HG02840 (cell line): Measurements from ENCODE around the gene NHP2.
"Not testable (repeated sequence)": the region's sequence is repeated elsewhere in the genome, so short reads cannot be mapped to it uniquely, and the experiment has no call there.

Experiments
- ATAC-seq: cut with Tn5 transposase; IDR thresholded peaks from one replicate; pipeline ENCODE4 v1.9.1; 2021; ENCODE audit warnings: mild to moderate bottlenecking, moderate library complexity, moderate number of reproducible peaks; ENCODE audit not compliant: unreplicated experiment, low FRiP score

Gene NHP2

DNA sequence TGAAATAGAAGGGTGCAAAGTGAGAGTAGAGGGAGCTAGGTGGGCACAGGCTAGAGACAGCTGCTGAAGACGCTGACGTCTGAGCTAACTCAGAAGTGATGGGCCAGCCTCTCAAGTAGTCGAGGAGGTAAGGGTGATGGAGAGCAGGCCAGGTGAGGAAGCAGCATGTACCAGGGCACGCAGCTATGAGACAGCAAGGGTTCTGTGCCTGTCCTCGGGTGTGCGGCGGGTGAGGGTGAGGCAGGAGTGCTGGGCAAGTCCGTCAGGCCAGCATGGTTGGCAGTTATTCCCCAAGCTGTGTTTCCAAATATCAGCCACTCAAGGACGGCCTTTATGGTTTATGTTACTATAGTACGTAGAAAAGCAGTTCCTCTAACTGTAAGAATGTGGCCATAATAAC, 16.7 kb downstream of the NHP2 start:
- ATAC-seq, result no peak

DNA sequence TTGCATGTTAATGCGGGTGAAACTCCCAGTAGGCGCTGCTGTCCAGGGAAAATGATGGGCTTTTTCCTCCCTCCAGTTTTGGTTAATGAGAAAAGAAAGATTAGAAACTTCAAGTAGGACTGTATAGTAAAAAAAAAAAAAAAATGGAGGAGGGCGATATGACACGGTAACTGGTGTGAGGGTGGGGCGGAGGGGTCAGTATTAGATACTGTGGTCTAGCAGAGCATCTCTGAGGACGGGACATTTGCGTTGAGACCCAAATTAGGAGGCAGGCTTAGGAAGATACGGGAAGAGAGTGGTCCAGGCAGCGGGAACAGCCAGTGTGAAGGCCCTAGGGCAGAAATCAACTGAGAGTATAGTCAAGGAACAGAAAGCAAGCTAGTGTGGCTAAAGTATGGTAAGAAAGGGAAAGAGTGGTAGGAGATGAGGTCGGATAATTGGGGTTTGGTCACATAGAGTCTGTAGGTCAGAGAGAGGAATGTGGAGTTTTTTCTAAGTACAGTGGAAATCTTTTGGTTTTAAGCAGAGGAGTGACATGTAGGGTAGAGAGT, 22.2 kb downstream of the NHP2 start:
- no peak for ATAC-seq

DNA sequence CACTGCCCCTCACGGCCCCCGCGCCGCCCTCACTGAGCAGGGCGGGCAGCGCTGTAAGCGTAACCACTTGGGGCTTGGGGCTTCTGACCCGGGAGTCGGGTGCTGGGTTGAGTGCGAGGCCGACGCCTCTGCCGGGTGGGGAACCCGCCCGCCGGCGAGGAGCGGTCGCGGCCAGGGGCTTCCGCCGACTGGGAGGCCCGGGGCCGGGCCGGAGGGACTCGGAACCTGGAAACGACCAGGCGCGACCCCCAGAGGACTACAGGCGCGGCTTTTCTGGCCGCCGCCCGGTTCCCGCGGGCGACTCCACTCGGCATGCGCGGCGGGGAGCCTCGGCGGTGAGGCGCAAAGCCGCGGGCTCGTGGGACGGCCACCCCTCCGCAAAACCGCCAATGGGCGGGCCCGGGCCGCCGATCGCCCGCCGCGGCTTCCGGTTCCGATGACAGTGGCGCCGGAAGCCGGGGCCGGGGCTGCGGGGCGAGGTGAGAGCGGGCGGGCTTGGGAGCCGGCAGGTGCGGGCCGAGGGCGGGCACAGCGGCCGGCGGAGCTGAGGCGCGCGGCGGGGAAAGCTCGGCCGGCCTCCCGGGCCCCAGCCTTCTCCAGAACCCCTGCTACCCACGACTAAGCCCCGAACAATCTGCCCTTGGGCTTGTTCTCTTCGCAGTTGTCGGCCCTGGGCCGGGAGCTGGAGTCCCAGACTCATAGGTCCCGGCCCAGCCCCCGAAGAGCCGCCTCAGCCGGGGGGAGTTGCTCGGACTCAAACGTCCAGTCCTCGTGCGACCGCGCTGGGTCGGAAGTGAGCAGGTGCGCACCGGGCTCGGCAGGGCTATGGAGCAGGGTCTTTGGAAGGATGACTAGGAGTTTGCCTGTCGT, 22.9 kb downstream of the NHP2 start, which contains the start of gene RMND5B:
Gene RMND5B (plus strand): TSS at position 439 of the 870 bp plus-strand sequence. CDS start 7,106 bp downstream, outside the sequence.
- ATAC-seq, result peak; percentile 80

DNA sequence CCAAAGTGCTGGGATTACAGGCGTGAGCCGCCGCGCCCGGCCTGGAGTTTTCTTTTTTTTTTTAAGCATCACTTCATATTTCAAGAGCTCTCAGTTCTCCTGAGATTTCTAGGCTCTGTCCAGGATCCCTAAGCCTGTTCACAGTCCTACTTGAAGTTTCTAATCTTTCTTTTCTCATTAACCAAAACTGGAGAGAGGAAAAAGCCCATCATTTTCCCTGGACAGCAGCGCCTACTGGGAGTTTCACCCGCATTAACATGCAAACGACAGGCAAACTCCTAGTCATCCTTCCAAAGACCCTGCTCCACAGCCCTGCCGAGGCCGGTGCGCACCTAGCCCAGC, 23.5 kb downstream of the NHP2 start:
- ATAC-seq, result not testable (repeated sequence)

DNA sequence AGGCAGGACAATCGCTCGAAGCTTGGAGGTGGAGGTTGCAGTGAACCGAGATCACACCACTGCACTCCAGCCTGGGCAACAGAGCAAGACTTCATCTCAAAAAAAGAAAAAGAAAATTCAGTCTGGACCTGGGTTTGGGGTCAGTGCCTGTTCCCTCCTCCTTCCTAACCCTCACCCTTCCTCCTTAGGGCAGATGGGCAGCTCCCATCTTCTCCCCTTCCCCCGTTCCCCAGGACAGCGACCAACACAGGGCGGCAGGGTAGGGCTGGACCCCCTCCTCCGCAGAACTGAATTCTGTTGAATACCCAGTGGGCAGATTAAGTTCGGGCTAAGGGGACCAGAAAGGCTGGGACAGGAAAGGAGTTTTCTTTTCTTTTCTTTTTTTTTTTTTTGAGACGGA, 24.4 kb downstream of the NHP2 start:
- ATAC-seq, result no peak

DNA sequence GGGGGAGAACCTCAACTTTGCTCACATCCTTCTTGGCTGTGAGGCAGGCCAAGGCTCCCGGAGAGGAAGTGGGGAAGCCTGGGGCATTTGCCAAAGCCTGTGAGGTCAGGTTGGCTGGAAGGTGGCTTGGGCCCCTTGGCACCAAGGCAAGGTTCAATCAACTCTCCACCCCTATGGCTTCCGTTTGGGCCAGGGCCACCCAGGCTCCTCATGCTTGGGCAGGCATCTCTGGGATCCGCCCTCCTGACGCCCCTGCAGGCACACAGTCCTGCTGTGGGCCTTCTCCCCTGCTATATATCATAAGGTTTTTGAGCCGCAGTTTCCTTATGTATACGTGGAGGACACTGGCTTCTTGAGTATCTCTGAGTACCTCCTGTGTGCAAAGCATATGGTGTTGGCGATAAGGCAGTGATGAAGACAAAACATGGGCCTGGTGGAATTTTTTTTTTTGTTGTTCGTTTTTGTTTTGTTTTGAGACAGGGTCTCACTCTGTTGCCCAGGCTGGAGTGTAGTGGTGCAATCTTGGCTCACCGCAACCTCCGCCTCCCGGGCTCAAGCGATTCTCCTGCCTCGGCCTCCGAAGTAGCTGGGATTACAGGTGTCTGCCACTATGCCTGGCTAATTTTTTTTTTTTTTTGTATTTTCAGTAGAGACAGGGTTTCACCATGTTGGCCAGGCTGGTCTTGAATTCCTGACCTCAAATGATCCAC, 26.2 kb downstream of the NHP2 start:
- not testable (repeated sequence) for ATAC-seq

DNA sequence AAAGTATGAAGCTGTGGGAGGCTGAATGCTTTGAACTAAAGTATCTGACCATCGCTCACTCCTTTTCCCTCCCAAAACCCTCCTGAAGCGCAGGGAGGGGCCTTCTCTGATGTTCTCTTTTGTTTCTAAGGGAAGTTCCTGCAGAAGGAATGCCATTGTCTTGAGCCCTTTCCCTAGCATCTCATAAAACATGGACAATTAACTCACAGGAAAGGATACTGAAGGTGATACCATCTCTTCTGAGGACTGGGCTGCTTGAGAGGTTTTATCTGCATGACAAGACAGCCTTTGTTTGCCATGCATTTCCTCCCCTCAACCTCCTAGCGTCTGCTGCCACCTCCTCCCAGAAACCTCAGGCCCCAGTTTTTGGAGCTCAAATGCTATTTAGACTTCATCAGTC, 27.1 kb downstream of the NHP2 start:
- ATAC-seq, result no peak

DNA sequence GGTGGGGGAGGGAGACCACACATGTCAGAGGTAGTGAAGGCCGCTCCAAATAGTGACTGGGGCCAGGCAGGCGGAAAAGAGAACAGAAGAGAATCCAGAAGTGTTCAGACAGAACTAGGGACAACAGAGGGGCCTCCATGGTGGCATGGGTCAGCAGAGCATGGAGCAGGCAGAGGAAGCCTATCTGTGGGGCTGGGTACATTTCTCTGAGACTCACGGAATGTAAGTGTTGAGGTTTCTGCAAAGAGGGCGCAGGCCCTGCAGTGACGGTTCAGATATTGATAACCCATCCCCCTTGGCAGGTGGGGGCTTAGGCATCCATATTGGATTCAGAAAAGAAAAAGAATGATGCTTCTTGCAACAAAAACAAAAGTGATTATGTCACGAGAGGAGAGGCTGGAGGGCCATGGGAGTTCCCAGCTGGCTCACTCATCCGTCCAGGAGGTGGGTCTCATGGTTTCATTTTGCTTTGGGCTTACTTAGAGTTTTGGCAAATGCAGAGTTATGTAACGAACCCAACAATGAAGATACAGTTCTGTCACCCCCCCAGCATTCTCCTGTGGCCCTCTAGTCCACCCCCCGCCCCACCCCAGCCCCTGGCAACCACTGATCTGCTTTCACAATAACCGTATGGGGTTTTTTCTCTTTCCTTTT, 28.3 kb downstream of the NHP2 start:
- ATAC-seq, result no peak

DNA sequence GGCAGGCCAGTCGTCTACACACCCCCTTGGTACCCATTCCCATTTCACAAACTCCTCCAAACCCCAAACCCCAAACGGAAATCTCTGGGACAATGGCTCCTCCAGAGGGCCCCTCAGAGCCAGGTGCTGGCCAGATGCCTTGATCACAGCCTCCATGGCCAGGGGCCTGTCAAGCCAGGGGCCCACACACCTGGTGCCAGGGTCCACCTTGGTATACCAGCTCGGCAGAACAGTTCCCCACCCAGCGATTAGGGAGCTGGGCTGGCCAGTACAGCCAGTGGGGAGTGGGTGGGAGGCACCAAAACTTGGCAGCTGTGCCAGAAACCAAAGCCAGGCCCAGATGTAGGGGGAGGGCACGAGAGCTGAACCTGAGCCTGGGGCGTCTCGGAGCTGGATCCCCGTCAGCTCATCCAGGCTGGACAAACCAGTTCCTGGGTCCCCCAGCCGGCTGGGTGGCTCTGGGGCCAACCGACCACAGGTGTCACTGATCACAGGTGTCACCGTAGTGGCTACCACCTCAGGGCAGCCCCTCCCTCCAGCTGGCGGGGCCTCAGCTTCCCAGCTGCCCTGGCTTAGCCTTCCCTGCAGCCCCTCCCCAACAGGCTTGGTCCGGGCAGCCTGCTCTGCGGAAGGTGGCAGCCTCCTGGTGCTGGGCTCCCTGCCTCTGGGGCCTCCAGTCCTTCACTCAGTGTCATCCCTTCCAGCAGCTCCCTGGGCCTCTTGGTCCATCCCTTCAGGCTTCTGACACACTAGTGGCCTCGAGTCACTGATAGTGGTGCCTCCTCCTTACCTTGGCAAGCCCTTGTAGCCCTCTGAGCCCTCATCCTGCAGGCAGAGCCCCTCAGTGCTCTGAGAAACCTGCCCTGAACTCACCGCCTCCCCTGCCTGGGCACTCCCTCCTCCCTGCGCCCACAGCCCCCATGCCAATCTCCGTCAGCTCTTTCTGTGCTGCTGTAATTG, 29.4 kb downstream of the NHP2 start:
- no peak for ATAC-seq

DNA sequence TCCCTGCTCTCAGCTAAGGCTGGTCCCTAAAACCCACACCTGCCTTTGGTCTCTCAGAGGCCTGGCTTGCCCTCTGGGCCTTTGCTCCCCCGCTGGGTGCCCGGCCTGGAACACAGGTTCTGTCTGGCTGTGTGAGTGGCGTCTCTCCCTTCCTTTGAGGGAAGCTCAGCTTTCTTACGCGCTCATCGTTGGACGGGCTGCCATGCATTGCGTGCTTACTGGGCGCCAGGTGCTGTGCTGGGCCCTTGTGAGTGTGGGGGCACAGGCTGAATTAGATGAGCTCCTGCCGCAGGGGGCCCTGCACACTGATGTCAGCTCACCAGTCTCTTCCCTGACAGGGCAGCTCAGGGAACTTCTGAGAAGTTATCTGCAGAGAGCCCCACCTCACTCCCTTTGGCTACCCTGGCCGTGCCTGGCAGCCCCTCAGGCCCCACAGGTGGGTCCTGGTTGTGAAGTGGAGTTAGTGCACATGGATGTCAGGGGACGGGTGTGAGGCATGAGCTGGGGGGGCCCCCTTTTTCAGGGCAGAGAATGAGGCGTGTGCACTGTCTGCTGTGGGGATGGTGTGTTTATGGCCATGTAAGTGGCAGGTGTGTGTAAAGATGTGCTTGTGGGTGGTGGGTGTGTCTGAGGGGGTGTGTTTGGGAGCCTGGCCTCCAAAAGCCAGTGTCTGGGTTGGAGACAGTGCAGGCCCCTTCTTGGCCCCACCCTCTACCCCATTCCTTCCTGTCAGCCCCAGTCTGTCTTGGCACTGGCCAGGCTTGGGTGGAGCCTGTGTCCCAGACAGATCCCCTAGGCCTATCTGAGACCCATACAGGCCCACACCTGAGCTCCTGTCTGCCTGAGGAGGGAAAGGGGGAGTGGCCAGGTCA, 30.4 kb downstream of the NHP2 start:
- no peak for ATAC-seq

DNA sequence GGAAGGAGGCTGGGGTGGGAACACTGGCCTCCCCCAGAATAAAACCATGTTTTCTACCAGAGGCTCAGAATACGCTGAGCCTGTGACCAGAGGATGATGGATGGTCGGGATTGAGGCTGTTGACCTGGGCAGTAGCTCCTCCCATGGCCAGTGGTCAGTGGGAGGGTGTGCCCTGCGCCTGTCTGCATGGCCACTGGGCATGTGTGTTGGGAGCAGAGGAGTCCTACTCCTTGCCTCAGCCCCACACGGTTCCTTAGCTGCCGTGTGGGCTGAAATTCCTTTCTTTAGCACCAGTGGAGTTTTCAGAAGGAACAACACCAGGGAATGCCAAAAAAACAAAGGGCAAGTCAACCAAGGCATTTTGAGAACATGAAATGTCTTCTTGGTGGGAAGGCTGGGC, 31.3 kb downstream of the NHP2 start:
- no peak for ATAC-seq

DNA sequence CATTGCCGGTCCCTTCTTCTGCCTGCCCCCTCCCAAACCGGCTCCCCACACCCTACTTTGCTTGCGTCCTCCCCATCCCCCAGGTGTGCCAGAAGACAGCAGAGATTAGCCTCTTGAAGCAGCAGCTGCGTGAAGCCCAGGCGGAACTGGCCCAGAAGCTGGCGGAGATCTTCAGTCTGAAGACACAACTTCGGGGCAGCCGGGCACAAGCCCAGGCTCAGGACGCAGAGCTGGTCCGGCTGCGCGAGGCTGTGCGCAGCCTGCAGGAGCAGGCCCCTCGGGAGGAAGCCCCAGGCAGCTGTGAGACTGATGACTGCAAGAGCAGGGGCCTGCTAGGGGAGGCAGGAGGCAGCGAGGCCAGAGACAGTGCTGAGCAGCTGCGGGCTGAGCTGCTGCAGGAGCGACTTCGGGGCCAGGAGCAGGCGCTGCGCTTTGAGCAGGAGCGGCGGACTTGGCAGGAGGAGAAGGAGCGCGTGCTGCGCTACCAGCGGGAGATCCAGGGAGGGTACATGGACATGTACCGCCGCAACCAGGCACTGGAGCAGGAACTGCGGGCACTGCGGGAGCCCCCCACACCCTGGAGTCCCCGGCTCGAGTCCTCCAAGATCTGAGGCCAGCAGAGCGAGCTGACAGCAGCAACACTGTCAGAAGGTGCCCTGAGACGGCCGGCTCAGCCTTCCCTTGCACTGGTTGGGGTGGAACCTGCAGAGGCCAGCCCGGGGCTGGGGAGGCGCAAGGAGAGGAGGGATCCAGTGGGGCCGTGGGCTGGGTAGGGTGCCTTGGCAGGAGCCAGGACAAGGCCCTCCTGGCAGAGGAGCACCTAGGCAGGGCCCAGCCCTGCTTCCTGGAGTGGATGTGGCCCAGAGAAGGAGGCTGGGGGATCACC, 32.1 kb downstream of the NHP2 start:
- ATAC-seq, result no peak

DNA sequence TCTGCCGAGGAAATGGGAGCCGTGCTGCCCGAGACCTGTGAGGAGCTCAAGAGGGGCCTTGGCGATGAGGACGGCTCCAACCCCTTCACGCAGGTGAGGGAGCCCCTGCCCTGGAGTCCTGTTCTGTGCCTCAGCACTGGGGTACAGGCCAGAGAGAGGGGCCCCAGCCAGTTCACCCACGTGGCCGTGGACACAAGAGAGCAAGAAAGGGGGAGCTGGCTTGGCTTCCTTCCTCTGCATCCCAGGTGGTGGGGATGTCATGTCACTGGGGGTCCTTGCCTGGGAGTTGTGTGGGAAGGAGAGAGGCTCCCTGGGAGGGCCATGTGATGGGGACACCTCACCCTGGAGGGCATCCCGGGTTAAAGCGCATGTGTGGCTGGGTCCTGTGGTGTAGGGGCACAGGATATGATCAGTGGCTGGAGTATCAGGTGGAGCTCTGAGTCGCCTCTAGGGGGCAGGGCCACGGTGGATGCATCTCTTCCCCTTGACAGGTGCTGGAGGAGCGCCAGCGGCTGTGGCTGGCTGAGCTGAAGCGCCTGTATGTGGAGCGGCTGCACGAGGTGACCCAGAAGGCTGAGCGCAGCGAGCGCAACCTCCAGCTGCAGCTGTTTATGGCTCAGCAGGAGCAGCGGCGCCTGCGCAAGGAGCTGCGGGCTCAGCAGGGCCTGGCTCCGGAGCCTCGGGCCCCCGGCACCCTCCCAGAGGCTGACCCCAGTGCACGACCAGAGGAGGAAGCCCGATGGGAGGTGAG, 32.9 kb downstream of the NHP2 start:
- ATAC-seq, result peak; percentile 86

DNA sequence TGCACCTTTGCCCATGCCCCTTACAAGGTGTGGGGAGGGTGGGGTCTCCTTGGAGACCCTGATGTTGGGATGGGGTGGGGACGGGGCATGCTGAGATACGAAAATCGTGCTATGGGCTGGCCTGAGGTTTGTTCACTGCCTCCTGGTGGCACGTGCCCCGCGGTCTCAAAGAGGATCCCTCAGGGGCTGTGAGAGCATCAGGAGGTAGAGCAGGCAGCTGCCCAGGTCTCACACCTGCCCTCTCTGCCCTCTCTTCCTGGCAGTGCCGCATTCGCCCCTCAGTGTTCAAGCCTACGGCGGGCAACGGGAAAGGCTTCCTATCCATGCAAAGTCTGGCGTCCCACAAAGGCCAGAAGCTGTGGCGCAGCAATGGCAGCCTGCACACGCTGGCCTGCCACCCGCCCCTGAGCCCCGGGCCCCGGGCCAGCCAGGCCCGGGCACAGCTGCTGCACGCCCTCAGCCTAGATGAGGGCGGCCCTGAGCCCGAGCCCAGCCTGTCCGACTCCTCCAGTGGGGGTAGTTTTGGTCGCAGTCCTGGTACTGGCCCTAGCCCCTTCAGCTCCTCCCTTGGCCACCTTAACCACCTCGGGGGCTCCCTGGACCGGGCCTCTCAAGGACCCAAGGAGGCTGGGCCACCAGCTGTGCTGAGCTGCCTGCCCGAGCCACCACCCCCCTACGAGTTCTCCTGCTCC, 33.6 kb downstream of the NHP2 start:
- ATAC-seq, result no peak

DNA sequence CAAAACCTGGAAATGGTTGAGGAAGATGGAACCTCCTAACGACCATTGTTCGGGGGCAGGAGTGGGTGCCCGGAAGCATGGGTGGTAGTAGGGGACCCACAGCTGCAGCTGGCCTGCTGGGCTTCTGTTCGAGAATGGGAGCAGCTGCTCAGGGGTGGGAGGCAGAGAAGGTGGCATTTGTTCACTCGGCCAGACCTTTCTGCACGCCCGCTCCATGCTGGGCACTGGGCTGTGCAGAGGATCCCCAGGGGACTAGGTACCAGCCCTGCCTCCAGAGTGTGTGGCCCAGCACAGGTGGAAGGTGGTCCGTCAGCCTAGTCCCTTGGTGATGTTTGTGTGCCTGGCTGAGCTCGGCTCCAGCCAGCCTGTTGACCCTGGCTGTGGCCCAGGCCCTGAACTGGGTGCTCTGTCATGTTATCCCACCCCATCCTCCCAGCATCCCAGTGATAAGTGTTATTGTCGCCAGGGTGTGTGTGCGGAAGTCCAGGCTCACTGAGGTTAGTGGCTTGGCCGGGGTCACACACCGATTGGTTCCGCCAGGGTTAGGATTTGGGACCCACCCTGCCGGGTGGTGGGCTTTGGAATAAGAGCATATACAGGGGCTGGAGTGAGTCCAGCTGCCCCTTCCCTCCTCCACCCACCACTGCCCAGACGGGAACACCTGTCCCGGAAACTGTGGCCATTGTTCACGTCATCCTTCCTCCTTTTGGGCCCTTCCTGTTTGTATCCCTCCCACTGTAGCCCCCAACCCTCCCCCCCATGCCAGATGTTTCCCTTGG, 35.6 kb downstream of the NHP2 start:
- ATAC-seq, result no peak
